Panc1 (cell line): ENCODE results near the gene SPACA9. TPM values are rescaled to one million over a fixed set of nuclear protein-coding genes. Genes with fewer than 3 reads are reported as not detected.

ENCODE experiments used
- ATAC-seq: fragments of 200-7000 bp; cut with Tn5 transposase; 2 replicates; pipeline ENCODE4 v1.9.1; 2020; ENCODE audit warnings: mild to moderate bottlenecking, moderate library complexity
- BruUV-seq: library from RNA; stranded (reverse); fragments of 400-500 nt; replicated peaks from 2 replicates; lab custom pipeline; 2021; lab: Mats Ljungman, UMichigan
- CTCF ChIA-PET: fragments of 300-600 bp; sonication (Branson Sonifier 250); formaldehyde crosslinking; loops from one replicate; lab custom pipeline; 2022; ENCODE audit warnings: antibody characterized with exemption; lab: Charles Lee
- POLR2A ChIA-PET: fragments of 300-600 bp; sonication (Branson Sonifier 250); formaldehyde crosslinking; loops from one replicate; lab custom pipeline; 2022; ENCODE audit warnings: antibody characterized with exemption; lab: Charles Lee
- DNase-seq: peaks from one replicate; pipeline ENCODE4 v3.0.0-alpha.2; 2010; ENCODE audit warnings: low read depth, low spot score
- H3K27ac ChIP-seq: 2 replicates; pipeline ENCODE4 v1.5.1; 2011; ENCODE audit warnings: mild to moderate bottlenecking, low read length, inconsistent platforms
- H3K27me3 ChIP-seq: fragments of 200-500 bp; sonication (Bioruptor generic); 2 replicates; pipeline ENCODE4 v1.6.0; 2014; ENCODE audit warnings: low read length, inconsistent platforms; ENCODE audit not compliant: control insufficient read depth, insufficient read depth
- H3K36me3 ChIP-seq: fragments of 200-500 bp; sonication (Bioruptor generic); 2 replicates; pipeline ENCODE4 v1.5.1; 2014; ENCODE audit warnings: inconsistent platforms, mild to moderate bottlenecking, low read length, moderate library complexity; ENCODE audit not compliant: control insufficient read depth, insufficient read depth
- H3K4me1 ChIP-seq: 2 replicates; pipeline ENCODE4 v1.5.1; 2011; ENCODE audit warnings: inconsistent platforms, mild to moderate bottlenecking, low read length, moderate library complexity; ENCODE audit not compliant: control insufficient read depth, insufficient read depth
- H3K4me3 ChIP-seq, 2 experiments: 2 replicates each; pipeline ENCODE4 v1.5.1; 2011 to 2012; ENCODE audit warnings: low read depth in 2 of 2, low read length in 2 of 2, mild to moderate bottlenecking in 2 of 2, inconsistent platforms in 1 of 2, moderate library complexity in 1 of 2
- H3K9me3 ChIP-seq: fragments of 200-500 bp; sonication (Bioruptor generic); 2 replicates; pipeline ENCODE4 v1.5.1; 2014; ENCODE audit warnings: low read depth, mild to moderate bottlenecking, inconsistent platforms, low read length, moderate library complexity; ENCODE audit not compliant: control insufficient read depth, insufficient read depth
- POLR2AphosphoS5 ChIP-seq: IDR thresholded peaks from 2 replicates; pipeline ENCODE4 v1.6.1; 2012; ENCODE audit warnings: mild to moderate bottlenecking, low read depth, low read length, moderate library complexity
- SIN3A ChIP-seq: IDR thresholded peaks from 2 replicates; pipeline ENCODE4 v1.6.1; 2012; ENCODE audit warnings: low read depth, mild to moderate bottlenecking, low read length, moderate library complexity, borderline replicate concordance; ENCODE audit not compliant: insufficient read depth
- TCF7L2 ChIP-seq: IDR thresholded peaks from 2 replicates; pipeline ENCODE4 v1.6.1; 2011; ENCODE audit warnings: mild to moderate bottlenecking, low read depth, low read length, inconsistent platforms
- in situ Hi-C: cut with HindIII; loops from 2 replicates; pipeline ENCODE4 v1.10.0; 2016; ENCODE audit warnings: low sequenced_read_pairs, low pct_unique_long_range_greater_than_20kb
- intact Hi-C: fragments of 100-400 bp; cut with micrococcal nuclease; formaldehyde crosslinking; loops from one replicate; pipeline ENCODE4 v1.10.0; 2022; ENCODE audit not compliant: unreplicated experiment
- total RNA-seq: library from RNA; stranded (reverse); gene quantifications from one replicate; pipeline ENCODE4 v1.2.1, GENCODE V29; 2021; ENCODE audit not compliant: unreplicated experiment
- TF ChIP-seq, protein P1 (sequence below), 2 experiments: IDR thresholded peaks; 2 replicates each; pipeline ENCODE4 v1.6.1; 2011 to 2012; ENCODE audit warnings: low read depth in 2 of 2, control low read depth in 1 of 2, low read length in 1 of 2, mild to moderate bottlenecking in 1 of 2, moderate library complexity in 1 of 2; ENCODE audit not compliant: insufficient read depth in 1 of 2
- TF ChIP-seq, protein P2 (sequence below): fragments of 450-650 bp; IDR thresholded peaks from 2 replicates; pipeline ENCODE4 v1.5.1; 2017; ENCODE audit warnings: mild to moderate bottlenecking

The SPACA9 gene
- total RNA-seq, 1 experiment from 2014 or later: 3.0 TPM

GRCh38 chr9:132927704-132928103 lies 49.0 kb downstream of the SPACA9 start:
- ATAC-seq (no peak), DNase-seq (no peak)
- Histone ChIP-seq H3K36me3 (no peaks in the 10 kb centered on the region; the same call in 1 of the 2 replicates), H3K4me1 (no peaks in the 10 kb centered on the region), H3K4me3 (no peak overlapping the region), H3K9me3 (no peaks in the 10 kb centered on the region), H3K27ac (no peak overlapping the region), H3K27me3 (no peaks in the 10 kb centered on the region)
- ChIA-PET POLR2A (no interaction called here), CTCF (no interaction called here)
- in situ Hi-C loops (no loop called here), intact Hi-C loops (no loop called here)
- TF ChIP-seq, protein P1, sequence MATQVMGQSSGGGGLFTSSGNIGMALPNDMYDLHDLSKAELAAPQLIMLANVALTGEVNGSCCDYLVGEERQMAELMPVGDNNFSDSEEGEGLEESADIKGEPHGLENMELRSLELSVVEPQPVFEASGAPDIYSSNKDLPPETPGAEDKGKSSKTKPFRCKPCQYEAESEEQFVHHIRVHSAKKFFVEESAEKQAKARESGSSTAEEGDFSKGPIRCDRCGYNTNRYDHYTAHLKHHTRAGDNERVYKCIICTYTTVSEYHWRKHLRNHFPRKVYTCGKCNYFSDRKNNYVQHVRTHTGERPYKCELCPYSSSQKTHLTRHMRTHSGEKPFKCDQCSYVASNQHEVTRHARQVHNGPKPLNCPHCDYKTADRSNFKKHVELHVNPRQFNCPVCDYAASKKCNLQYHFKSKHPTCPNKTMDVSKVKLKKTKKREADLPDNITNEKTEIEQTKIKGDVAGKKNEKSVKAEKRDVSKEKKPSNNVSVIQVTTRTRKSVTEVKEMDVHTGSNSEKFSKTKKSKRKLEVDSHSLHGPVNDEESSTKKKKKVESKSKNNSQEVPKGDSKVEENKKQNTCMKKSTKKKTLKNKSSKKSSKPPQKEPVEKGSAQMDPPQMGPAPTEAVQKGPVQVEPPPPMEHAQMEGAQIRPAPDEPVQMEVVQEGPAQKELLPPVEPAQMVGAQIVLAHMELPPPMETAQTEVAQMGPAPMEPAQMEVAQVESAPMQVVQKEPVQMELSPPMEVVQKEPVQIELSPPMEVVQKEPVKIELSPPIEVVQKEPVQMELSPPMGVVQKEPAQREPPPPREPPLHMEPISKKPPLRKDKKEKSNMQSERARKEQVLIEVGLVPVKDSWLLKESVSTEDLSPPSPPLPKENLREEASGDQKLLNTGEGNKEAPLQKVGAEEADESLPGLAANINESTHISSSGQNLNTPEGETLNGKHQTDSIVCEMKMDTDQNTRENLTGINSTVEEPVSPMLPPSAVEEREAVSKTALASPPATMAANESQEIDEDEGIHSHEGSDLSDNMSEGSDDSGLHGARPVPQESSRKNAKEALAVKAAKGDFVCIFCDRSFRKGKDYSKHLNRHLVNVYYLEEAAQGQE (IDR thresholded peaks at IDR 0.05; ENCODE audit: insufficient read depth in 1 of 2, low read depth in 2 of 2, low read length in 1 of 2): no peak
- TF ChIP-seq POLR2AphosphoS5 (no peak), TCF7L2 (no peak), SIN3A (no peak)
- TF ChIP-seq, protein P2, sequence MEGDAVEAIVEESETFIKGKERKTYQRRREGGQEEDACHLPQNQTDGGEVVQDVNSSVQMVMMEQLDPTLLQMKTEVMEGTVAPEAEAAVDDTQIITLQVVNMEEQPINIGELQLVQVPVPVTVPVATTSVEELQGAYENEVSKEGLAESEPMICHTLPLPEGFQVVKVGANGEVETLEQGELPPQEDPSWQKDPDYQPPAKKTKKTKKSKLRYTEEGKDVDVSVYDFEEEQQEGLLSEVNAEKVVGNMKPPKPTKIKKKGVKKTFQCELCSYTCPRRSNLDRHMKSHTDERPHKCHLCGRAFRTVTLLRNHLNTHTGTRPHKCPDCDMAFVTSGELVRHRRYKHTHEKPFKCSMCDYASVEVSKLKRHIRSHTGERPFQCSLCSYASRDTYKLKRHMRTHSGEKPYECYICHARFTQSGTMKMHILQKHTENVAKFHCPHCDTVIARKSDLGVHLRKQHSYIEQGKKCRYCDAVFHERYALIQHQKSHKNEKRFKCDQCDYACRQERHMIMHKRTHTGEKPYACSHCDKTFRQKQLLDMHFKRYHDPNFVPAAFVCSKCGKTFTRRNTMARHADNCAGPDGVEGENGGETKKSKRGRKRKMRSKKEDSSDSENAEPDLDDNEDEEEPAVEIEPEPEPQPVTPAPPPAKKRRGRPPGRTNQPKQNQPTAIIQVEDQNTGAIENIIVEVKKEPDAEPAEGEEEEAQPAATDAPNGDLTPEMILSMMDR: no peak
- no TSS peak for BruUV-seq

DNA sequence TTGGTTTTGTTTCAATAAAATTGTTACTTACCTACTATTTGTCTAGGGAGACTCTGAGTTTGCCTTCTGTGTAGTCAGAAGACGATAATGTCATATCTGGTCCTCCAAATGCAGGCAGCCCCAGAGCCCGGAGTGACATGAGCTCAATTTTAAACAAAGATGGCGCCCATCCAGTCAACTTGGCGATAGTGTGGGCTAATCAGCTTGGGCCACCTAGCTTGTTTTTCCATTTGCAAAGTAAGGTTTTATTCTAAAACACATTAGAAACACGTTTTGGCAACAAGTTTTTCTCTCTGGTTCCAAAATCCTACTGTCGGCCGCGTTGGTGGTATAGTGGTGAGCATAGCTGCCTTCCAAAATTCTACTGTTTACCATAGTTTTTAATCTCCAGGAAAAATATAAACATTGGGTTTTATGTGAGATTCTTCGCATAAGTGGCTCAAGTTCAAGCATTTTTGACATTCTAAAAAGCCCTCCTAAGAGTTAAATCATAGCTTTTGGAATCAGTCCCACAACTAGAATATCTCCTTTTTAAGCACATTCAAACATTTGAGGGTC lies 52.6 kb downstream of the SPACA9 start:
- ATAC-seq (no peak), DNase-seq (no peak)
- no peaks in the 10 kb centered on the region; the same call in 1 of the 2 replicates for H3K36me3 ChIP-seq
- BruUV-seq: no TSS peak
- H3K27me3 ChIP-seq: no peaks in the 10 kb centered on the region
- POLR2A ChIA-PET: interaction anchor here (0.7 kb wide), 1 partner anchor 421 kb away, joined by 3 read pairs; no protein-coding TSS in a partner anchor
- in situ Hi-C loops (no loop called here), intact Hi-C loops (no loop called here)
- no peaks in the 10 kb centered on the region for H3K4me1 ChIP-seq
- TF ChIP-seq, protein P2: no peak
- TF ChIP-seq TCF7L2 (no peak), POLR2AphosphoS5 (no peak), SIN3A (no peak)
- TF ChIP-seq, protein P1 (IDR thresholded peaks at IDR 0.05; ENCODE audit: insufficient read depth in 1 of 2, low read depth in 2 of 2, low read length in 1 of 2): no peak
- no peak overlapping the region for H3K27ac ChIP-seq
- H3K9me3 ChIP-seq: no peaks in the 10 kb centered on the region
- H3K4me3 ChIP-seq: no peak overlapping the region
- CTCF ChIA-PET: no interaction called here
